Kidney epithelial cell (primary cell): ENCODE results near the gene PREX1. TPM values are rescaled to one million over a fixed set of nuclear protein-coding genes. Genes with fewer than 3 reads are reported as not detected.
A peak's percentile ranks its signal among the peaks of the same experiment; 100 is the strongest.

Experiments
- DNase-seq: peaks from one replicate; pipeline ENCODE4 v3.0.0-alpha.2; 2010; ENCODE audit warnings: low read depth
- H3K27me3 ChIP-seq: 2 replicates; pipeline ENCODE4 v1.6.0; 2011; ENCODE audit warnings: low read length; ENCODE audit not compliant: control insufficient read depth, insufficient read depth
- H3K36me3 ChIP-seq: 2 replicates; pipeline ENCODE4 v1.5.1; 2011; ENCODE audit warnings: low read length; ENCODE audit not compliant: control insufficient read depth, insufficient read depth
- H3K4me3 ChIP-seq: 2 replicates; pipeline ENCODE4 v1.5.1; 2011; ENCODE audit warnings: low read depth, mild to moderate bottlenecking, control low read depth, low read length
- total RNA-seq: library from RNA; depleted of rRNA; stranded (reverse); fragments of >200 nt; gene quantifications from 2 replicates; pipeline ENCODE4 v1.2.3, GENCODE V29; 2015
- TF ChIP-seq, protein P1 (sequence below): IDR thresholded peaks from 2 replicates; pipeline ENCODE4 v1.5.1; 2011; ENCODE audit warnings: mild to moderate bottlenecking, moderate library complexity, low read length, control low read depth, inconsistent platforms; ENCODE audit not compliant: insufficient read depth, poor library complexity, severe bottlenecking

PREX1 gene
- total RNA-seq, 1 donor from 2014 or later = 3.5 TPM

GRCh38 chr20:48623906-48624265 is 203.9 kb downstream of the PREX1 start:
- TF ChIP-seq, protein P1, sequence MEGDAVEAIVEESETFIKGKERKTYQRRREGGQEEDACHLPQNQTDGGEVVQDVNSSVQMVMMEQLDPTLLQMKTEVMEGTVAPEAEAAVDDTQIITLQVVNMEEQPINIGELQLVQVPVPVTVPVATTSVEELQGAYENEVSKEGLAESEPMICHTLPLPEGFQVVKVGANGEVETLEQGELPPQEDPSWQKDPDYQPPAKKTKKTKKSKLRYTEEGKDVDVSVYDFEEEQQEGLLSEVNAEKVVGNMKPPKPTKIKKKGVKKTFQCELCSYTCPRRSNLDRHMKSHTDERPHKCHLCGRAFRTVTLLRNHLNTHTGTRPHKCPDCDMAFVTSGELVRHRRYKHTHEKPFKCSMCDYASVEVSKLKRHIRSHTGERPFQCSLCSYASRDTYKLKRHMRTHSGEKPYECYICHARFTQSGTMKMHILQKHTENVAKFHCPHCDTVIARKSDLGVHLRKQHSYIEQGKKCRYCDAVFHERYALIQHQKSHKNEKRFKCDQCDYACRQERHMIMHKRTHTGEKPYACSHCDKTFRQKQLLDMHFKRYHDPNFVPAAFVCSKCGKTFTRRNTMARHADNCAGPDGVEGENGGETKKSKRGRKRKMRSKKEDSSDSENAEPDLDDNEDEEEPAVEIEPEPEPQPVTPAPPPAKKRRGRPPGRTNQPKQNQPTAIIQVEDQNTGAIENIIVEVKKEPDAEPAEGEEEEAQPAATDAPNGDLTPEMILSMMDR = no peak
- Histone ChIP-seq H3K27me3 (peaks cover 4% of the 10 kb centered on the region), H3K4me3 (no peak overlapping the region), H3K36me3 (no peaks in the 10 kb centered on the region)
- no peak for DNase-seq

- no peak overlapping the region for H3K4me3 ChIP-seq
- peaks cover 7% of the 10 kb centered on the region for H3K27me3 ChIP-seq
- TF ChIP-seq, protein P1 = no peak
- DNase-seq = no peak
- no peaks in the 10 kb centered on the region for H3K36me3 ChIP-seq
Observed at GRCh38 chr20:48623176-48623905, 204.5 kb downstream of the PREX1 start.

DNA sequence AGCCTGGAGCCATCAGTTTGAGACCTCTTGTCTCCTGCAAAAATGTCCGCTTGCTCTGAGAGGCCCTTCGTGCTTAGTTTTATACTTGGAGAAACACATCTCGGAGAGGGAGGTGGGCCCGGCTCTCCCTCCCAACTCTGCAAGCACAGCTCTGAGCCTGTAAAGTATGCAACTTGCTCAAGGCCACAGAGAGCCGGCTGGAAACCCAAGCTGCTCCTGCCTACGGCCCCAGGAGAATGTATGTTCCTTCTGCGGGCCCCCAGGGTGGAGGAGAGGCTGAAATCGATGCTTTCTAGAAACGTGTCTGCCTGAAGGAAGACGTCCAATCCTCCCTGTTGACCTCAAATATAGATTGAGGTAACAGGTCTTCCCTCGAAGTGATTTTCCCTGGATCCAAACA is 205.4 kb downstream of the PREX1 start:
- Histone ChIP-seq H3K36me3 (no peaks in the 10 kb centered on the region), H3K4me3 (no peak overlapping the region), H3K27me3 (peaks cover 9% of the 10 kb centered on the region)
- TF ChIP-seq, protein P1 = no peak
- no peak for DNase-seq

DNA sequence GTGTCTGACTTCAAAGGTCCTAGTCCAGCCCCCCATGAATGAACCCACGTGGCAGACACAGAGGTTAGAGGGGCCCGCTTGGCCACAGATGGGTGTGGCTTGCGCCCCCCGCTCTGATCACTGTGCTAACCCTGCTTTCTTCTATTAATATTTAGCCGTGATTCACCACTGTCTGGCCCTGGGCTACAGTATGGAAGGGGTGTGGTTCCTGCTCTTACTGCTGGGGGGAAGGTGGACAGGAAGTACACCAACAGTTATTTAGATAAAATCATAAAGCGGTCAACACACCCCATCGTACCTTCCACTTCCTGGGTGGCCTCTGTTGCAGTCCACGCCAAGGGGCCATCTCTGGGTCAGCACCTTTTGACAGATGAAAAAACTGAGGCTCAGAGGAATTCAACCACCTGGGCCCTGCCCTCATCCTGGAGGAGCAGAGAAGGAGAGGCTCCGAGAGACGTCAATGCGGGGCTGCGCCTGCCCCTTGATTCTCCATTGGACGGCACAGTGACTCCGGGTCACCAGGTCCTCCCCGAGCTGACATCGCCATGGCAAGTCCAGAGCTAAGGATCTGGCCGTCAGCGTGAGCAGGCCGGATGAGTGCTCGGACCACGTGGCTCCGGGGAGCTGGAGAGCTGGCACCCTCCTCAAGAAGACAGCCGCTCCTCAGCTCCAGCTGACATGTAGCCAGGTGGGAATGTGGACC is 206.3 kb downstream of the PREX1 start:
- DNase-seq = no peak
- H3K27me3 ChIP-seq = peaks cover 9% of the 10 kb centered on the region
- H3K4me3 ChIP-seq = no peak overlapping the region

DNA sequence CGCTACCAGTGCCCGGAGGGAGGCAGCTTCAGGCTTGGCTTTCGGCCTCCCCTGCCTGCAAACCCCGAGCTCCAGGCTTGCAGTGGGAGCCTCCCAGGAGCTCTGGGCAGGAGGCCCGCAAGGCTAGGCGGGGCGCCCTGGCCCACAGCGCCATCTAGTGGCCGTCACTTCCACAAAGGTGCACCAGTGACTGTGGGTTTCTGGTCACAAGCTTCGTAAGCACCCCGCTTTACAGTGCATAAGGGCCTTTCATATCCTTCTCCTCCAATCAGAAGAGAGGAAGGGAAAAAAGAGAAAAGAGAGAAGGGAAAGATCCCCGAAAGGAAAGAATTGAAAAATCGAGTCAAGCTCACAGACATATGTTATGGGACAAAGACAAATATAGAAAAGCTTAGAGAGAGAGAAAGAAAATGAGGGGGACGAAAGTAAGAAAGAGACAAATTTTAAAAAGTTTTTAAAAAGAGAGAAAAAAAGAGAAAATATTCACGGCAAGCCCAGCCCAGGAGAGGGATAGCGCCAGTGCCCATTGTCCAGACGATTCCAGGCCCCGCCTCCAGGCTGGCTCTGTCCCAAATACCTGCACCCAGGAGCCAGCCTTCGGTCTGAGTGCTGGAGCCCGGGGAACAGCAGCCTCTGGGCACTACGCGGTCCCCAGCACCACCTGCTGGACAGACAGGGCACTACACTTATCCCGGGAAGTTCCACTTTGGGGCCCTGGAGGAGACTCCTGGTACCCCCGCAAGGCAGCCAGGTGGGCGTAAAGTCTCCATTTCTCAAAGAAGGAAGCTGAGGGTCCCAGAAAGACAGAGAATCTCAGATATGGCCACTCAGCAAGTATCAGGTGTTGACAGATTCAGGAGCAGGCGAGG is 207.1 kb downstream of the PREX1 start:
- no peaks in the 10 kb centered on the region for H3K36me3 ChIP-seq
- DNase-seq = peak; percentile 41
- no peak overlapping the region for H3K4me3 ChIP-seq
- TF ChIP-seq, protein P1 = peak; percentile 99
- H3K27me3 ChIP-seq = peaks cover 9% of the 10 kb centered on the region

More for the DNA sequence above, 206.3 kb downstream of the PREX1 start:
- TF ChIP-seq, protein P1 = no peak
- no peaks in the 10 kb centered on the region for H3K36me3 ChIP-seq
